Epithelial cell of esophagus (primary cell): ENCODE results near the gene CMTM8.

ENCODE experiments used
- DNase-seq: peaks from one replicate; pipeline ENCODE4 v3.0.0; 2010; ENCODE audit warnings: low read depth
- H3K4me3 ChIP-seq: 2 replicates; pipeline ENCODE4 v1.5.1; 2011; ENCODE audit warnings: mild to moderate bottlenecking, low read length, control low read depth
- CTCF ChIP-seq: IDR thresholded peaks from 2 replicates; pipeline ENCODE4 v1.5.1; 2011; ENCODE audit warnings: low read depth, mild to moderate bottlenecking, low read length, control low read depth, inconsistent platforms; ENCODE audit not compliant: insufficient read depth; ENCODE audit errors: missing control alignments

Gene CMTM8

GRCh38 chr3:32326795-32327194, 88.3 kb downstream of the CMTM8 start:
- no peak overlapping the region for H3K4me3 ChIP-seq
- no peak for TF ChIP-seq CTCF
- no peak for DNase-seq

GRCh38 chr3:32334675-32335074, 96.2 kb downstream of the CMTM8 start:
- no peak overlapping the region for H3K4me3 ChIP-seq
- peak; percentile 54 for TF ChIP-seq CTCF
- DNase-seq = peak; percentile 22

GRCh38 chr3:32335365-32336112, 97.1 kb downstream of the CMTM8 start:
- H3K4me3 ChIP-seq = no peak overlapping the region
- DNase-seq = no peak
- TF ChIP-seq CTCF = no peak

- H3K4me3 ChIP-seq = no peak overlapping the region
- DNase-seq = no peak
- no peak for TF ChIP-seq CTCF
These were observed 97.6 kb downstream of the CMTM8 start for GRCh38 chr3:32336113-32336498.

- DNase-seq = no peak
- no peak overlapping the region for H3K4me3 ChIP-seq
- TF ChIP-seq CTCF = no peak
These were observed 99.0 kb downstream of the CMTM8 start for GRCh38 chr3:32337505-32337904.

- H3K4me3 ChIP-seq = no peak overlapping the region
- peak; percentile 65 for DNase-seq
These were observed 101.6 kb downstream of the CMTM8 start for GRCh38 chr3:32340039-32340438.

More at GRCh38 chr3:32340039-32340438, 101.6 kb downstream of the CMTM8 start:
- TF ChIP-seq CTCF = peak; percentile 62
